NCI-H526 treated with DMSO at 0.1 percent for 48 hours (cell line): ENCODE data around the gene WBP2NL.

Source experiments
- DNase-seq: peaks from one replicate; lab custom pipeline; 2025; lab: John Stamatoyannopoulos, UW

WBP2NL gene

DNA sequence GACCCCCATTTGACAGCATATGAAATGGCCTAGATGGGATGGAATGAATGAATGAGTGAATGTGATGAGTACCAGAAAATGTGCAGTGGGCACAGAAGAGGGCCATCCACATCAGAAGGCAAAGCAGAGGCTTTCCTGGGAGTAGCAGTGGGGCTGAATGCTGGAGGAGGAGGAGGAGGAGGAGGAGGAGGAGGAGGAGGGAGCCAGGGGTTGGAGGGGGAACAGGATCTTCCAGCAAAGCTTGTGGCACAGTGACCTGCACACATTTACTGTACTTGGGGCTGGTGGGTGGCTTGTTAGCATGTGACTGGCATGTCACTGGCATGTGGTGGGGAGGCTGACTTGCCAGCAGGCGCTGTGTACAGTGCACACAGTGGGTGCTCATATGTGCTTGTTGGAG lies 19.9 kb upstream of the WBP2NL start:
- DNase-seq = no peak

DNA sequence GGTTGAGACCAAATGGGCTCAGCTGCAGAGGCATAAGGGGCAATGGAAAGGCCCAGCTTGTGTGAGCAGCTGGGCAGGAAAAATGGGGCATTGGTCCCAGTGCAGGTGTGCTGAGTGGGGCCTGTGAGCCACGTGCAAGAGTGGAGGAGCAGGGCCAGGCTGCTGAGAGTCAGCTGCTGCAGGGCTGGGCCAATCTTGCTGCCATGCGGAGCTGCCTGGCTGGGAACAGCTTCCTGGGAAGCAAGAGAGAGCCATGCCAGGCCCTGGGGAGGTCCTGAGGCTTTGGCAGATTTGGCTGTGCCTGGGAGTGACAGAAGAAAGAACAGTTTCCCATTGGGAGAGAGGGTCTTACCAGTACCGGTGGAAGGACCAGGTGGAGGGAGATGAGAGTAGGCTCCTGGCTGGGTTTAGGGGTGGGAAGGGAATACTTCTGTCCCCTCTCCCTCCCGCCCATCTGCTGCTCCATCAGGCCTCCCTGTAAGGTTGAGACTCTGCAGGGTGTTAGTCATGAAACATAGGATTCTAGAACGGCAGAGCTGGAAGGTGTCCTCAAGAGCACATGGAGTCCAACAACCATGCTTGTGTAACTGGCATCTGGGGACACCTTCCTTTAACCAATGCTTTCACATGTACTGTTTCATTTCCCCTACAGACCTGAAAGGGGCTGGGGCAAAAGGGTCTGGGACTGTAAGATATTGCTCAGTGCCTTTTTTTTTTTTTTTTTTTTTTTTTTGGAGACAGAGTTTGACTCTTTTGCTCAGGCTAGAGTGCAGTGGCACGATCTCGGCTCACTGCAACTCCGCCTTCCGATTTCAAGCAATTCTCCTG lies 19.0 kb upstream of the WBP2NL start:
- no peak for DNase-seq

DNA sequence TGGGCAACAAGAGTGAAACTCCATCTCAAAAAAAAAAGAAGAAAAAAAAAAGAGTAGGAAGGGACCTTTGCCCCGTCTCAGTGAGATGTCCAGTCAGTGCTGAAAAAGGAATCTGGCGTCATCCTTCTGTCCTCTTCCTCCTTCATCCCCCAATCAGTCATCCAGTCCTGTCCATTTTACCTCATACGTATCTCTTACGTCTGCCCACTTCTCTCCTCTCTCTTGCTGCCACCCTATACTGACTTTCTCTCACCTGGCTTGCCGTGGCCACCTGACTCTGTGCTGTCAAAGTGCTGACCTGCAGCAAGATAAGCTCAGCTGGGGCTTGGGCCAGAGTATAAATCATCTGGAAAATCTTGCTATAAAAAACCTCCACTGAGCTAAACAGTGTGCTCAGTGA lies 15.7 kb upstream of the WBP2NL start:
- no peak for DNase-seq

DNA sequence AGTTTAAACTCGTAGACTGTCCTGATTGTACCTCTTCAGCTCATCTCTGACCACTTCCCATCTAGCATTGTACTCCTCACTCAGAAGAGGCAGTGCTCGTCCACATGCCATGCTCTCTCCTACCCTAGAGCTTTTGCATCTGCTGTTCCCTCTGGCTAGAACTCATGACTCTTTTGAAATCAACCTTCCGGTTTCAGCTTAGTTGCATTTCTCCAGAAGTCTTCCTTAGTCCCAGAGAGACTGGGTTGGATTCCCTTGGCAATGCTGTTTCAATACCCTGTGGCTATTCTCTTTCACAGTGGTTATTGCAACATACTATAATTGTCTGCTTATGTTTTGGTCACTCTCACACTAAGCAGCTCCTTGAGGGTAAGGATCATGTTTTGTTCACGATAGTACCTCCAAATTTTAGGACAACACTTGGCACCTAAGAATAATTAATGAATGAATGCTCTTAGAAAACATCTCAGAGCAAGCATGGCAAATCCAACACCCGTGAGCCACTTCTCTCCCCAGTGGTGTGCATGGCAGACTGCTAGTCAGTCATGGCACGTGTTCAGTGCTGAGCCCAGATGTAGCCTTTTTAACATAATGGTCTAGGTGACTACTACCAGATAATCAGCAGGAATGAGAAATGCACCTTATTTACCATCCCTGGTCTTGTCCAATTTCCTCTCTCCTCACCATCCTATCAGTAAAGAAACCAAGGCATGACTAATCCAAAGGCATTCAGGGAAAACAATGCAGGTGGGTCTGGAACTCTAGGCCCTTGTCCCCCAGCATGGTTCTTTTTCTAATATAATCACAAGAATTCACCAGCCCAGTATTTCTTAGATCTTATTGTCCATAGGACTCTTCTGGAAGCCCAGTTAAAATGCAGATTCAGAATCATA lies 14.8 kb upstream of the WBP2NL start:
- DNase-seq = no peak

DNA sequence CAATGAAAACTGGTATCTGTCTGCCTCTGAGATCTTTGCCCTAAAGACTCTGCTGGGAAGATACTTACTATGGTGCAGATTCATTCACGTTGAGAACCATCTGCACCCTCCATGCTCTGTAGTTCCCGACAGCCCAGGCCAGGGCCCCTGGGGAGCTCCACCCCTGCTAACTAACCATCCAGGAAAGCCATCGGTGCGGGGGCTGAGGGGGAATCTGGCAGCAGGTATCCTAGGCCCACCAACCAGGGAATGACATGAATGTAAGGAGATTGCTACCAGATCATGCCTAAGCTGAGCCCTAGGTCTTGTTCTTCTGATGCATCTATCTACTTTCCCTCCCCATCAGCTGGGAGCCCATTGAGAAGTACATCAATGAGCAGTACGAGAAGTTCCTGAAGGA lies 11.3 kb upstream of the WBP2NL start:
- DNase-seq = no peak

DNA sequence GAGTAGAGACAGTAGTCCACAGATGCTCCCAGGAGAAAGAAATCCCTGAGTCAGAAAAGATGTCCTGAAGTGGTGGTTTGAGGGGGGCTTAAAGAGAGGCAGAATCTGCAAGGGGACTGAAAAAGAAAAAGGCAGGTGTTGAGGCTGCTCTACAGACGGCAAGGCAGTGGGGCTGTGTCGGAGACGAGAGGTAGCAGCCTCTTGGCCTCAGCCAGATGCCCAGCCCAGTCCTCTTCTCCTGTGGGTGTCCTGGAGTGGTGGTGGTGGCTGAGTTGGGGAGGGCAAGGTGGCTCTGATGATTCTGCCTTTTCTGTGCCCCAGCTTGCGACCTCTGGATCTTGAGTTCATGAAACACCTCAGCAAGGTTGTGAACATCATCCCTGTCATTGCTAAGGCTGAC lies 9.3 kb upstream of the WBP2NL start:
- DNase-seq = no peak

DNA sequence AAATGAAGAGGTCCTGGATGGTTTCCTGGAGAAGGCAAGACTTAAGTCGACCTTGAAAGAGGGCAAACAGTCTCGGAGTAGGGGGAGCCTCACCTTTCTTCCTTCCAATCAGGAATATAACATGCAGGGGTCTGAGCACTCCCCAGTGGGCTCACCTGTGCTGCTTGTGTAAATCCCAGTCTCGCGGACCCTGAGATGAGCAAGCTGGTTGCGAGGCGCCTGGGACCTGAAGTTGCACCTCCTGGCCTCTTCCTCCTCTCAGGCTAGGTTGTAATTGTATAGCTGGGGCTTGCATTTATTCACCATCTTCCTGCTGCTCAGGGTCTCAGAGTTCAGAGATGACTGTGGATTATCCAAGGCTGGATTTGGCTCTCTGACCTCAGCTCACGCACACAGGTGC lies 7.5 kb upstream of the WBP2NL start:
- no peak for DNase-seq

DNA sequence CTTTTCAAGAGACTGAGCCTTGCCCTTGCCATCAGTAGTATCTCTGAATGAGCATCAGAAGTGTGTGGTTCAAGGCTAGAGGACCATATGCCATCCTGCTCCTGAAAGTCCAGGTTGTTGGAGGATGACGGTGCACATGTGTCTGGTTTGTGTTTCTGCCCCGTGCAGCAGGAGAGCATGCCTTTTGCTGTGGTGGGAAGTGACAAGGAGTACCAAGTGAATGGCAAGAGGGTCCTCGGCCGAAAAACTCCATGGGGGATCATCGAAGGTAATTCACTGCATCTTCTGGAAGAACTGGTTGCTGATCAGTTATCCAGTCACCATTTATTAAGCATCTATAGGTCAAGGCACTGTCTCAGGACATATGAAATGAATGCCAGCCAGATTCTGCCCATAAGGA lies 6.1 kb upstream of the WBP2NL start:
- no peak for DNase-seq

DNA sequence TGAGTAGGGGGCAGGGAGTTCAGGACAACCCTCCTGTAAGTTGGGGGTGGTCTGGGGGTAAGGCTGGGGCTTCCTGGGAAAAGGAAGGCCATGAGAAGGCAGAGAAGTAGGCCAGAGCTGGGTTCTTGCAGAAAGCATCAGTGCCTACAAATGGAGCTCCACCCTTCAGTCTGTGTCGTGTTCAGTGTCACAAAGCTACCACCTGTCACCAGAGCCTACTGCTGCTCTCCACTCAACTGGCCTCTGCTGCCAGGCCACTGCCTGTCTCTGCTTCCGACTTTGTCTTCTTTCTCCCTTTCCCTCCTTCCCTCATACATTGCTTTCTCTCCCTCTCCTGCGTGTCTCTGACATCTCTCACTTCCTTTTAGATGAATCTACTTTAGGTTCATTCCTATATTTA lies 3.4 kb upstream of the WBP2NL start:
- no peak for DNase-seq

DNA sequence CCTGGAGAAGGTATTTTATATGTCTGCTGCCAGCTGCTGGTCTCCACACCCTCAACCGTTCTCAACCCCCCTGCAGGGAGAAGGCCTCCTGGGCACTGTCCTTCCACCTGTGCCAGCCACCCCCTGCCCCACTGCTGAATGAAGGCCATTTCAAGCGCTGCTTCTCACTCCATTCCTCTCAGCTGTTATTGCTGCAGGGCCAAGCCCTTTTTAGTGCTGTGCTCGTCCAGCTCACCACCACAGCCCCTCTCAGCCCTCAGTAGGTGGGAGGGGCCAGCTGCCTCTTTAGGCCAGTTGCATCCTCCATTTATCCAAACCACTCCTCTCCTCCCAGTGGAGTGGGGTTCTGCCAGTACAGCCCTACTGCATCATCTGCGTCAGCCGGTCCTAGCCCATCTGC lies 1.8 kb upstream of the WBP2NL start:
- no peak for DNase-seq

DNA sequence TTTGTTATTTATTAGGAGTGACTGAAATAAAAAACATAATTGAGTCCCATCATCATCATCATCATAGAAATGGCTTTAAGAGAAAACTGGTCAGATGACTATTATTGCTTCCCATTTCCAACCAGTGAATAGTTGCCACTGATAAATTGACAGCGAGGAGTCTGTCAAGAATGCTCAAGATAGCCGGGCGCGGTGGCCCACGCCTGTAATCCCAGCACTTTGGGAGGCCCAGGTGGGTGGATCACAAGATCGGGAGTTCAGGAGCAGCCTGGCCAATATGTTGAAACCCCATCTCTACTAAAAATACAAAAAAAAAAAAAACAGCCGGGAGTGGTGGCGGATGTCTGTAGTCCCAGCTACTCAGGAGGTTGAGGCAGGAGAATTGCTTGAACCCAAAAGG lies 1.9 kb downstream of the WBP2NL start:
- no peak for DNase-seq

DNA sequence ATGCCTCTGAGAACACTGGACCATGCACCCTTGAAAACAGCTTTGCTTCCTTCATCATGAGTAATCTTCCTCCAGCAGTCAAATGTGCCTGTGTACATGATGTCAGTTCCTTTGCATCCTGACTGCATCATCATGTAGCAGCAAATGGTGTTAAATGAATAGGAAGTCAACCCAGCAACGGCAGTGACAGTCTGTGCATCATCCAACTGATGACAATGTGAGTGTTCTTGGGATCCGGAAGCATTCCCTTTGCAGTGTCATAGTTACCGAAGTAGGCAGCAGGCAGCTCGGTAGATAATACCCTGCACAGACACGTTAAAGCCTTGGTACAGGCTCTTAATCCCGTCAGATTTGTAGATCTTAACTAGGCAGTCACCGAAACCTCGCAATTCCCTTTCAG lies 2.5 kb downstream of the WBP2NL start:
- no peak for DNase-seq

DNA sequence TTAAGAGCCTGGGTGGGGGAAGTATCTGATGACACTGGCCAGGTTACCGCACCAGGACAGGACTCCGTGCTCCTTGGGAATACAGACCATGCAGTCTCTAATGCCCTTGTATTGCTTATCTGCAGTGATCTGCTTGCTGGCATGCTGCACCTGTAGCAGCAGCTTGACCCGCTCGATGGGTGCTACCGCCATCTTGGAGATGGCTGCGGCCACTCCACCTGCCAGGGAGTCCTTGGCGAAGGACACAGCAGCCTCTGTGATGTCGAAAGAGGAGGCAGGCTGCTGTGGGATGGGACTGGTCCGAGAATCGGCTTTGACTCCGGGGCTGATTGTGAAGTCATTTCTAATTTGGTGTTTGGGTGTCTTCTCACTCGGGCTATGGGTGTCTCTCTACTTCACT lies 3.1 kb downstream of the WBP2NL start:
- no peak for DNase-seq

DNA sequence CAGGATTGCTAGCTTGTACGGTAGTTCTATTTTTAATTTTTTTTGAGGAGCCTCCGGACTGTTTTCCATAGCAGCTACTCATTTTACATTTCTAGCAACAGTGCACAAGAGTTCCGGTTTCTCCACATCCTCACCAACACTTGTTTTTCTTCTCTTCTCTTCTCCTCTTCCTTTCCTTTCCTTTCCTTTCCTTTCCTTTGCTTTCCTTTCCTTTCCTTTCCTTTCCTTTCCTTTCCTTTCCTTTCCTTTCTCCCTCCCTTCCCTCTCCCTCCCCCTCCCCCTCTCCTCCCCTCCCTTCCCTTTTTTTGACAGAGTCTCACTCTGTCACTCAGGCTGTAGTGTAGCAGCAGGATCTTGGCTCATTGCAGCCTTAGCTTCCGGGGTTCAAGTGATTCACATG lies 9.3 kb downstream of the WBP2NL start:
- DNase-seq = no peak

DNA sequence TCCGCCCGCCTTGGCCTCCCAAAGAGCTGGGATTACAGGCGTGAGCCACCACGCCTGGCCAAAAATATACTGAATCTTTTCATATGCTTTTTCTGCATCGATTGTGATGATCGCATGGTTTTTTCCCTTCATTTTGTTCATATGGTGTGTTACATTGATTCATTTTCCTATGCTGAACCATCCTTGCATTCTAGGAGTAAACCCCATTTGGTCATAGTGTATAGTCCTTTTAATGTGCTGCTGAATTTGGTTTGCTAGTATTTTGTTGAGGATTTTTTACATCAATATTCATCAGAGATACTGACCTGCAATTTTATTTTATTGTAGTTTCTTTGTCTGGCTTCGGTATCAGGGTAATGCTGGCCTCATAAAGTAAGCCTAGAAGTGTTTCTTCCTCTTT lies 12.2 kb downstream of the WBP2NL start:
- DNase-seq = no peak

DNA sequence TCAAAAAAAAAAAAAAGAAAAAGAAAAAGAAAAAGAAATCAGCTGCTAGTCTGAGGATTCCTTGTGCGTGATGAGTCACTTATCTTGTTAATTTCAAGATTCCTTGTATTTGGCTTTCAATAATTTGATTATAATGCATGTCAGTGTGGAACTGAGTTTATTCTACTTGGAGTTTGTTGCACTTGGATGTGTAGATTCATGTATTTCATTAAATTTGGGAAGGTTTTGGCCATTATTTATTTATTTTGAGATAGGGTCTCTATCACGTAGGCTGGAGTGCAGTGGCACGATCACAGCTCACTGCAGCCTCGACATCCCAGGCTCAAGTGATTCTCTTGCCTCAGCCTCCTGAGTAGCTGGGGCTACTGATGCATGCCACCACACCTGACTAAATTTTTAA lies 14.8 kb downstream of the WBP2NL start:
- no peak for DNase-seq

DNA sequence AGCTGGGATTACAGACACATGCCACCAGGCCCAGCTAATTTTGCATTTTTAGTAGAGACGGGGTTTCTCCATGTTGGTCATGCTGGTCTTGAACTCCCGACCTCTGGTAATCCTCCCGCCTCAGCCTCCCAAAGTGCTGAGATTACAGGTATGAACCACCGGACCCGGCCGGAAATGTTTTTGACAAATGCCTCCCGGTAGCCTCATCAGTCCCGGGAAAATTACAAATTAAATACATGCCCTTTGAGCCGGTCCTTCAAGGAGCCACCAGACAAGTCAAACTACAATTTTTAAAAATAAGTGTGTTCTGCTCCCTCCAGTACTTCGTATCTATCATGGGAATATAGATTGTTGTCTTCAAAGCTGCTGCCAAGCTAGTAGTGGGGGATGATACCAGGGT lies 17.5 kb downstream of the WBP2NL start:
- no peak for DNase-seq

DNA sequence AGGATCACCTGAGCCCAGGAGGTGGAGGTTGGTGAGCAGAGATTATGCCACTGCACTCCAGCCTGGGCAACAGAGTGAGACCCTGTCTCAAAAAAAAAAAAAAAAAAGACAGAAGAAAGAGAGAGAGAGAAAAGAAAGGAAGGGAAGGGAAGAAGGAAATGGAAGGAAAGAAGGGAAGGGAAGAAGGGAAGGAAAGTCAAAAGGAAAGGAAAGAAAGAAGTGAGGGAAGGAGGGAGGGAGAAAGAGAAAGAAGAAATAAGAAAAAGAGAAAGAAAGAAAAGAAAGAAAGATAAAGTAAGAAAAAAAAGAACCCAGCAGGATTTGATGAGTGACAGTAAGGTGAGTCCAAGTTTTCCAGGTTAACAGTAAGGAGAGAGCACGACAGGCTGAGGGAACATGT lies 19.6 kb downstream of the WBP2NL start:
- DNase-seq = no peak

DNA sequence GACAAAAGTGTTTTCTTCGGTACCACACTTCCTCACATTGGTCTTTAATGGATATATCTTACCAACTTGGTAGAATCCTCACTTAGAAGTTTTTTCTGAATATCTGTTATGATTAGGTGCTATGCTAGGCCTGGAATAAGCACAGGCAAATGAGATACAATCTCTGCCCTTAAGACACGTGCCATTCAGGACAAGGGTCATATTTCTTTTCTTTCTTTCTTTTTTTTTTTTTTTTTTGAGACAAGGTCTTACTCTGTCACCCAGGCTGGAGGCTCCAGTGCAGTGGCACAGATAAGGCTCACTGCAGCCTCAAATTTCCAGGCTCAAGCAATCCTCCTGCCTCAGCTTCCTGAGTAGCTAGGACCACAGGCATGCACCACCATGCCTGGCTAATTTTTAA lies 23.0 kb downstream of the WBP2NL start:
- DNase-seq = no peak

DNA sequence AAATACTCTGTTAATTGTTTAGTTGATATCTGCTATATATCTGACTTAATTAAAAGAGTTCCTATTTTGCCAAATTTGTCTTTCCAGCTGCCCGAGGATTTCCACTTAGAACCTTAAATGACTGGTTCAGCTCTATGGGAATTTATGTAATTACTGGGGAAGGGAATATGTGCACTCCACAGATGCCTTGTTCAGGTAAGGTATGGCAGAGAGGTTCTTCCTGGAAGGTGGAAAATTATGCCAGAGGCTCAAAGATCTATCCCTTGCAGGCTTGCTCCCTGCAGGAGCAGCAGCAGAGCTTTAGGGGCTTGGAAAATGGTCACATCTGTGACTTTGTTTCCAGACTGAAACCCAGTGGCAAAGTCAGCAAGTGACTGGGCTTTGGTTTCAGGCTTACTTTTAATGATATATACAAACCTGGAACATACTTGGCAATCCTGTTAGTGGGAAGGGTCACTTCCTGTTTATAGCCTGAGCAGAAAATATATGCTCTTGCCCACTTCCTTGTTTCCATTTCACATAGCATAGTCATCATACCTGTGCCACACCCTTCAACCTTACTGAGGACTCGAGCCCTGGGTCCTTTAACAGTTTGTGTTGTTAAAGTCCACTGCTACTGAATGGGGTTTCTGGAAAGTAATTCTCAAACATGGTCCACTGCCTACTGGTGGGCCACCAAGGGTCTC lies 23.7 kb downstream of the WBP2NL start:
- no peak for DNase-seq

DNA sequence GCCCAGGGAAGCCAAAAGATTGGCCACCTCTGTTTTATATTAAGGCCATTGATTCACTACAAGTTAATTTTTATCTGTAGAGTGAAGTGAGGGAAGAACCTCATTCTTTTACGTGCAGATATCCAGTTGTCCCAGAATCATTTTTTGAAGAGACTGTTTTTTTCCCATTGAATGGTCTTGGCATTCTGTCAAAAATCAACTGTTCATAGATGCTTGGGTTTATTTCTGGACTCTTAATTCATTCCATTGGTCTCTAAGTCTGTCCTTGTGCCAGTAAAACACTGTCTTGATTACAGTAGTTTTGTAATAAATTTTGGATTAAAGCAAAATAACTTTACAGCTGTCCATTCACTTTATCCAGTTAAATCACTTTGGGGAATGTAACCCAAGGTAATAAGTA lies 26.8 kb downstream of the WBP2NL start:
- DNase-seq = no peak

DNA sequence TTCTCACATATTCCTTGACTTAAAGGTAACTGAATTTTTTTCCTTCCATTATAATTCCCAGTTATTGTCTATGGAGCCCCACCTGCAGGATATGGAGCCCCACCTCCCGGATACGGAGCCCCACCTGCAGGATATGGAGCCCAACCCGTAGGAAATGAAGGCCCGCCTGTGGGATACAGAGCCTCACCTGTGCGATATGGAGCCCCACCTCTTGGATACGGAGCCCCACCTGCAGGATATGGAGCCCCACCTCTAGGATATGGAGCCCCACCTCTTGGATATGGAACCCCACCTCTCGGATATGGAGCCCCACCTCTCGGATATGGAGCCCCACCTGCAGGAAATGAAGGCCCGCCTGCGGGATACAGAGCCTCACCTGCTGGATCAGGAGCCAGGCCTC lies 28.1 kb downstream of the WBP2NL start:
- DNase-seq = no peak
